Sigmoid colon (tissue), 7 donors: ENCODE measurements around the gene TNFAIP2. TPM values are rescaled to one million over a fixed set of nuclear protein-coding genes. Genes with fewer than 3 reads are reported as not detected.

Experiments used
- DNase-seq: peaks from one replicate; pipeline ENCODE4 v3.0.0-alpha.2; 2019
- H3K27ac ChIP-seq, 4 donors: fragments of 200-600 bp; sonication (generic); one replicate each; pipeline ENCODE4 v1.5.1; 2016 to 2019; ENCODE audit warnings: mild to moderate bottlenecking in 1 of 4
- H3K27me3 ChIP-seq, 3 donors: fragments of 200-600 bp; sonication (generic); one replicate each; pipeline ENCODE4 v1.5.1; 2019; ENCODE audit warnings: mild to moderate bottlenecking in 1 of 3
- H3K36me3 ChIP-seq, 4 donors: fragments of 200-600 bp; sonication (generic); one replicate each; pipeline ENCODE4 v1.5.1; 2016 to 2019
- H3K4me1 ChIP-seq, 4 donors: fragments of 200-600 bp; sonication (generic); one replicate each; pipeline ENCODE4 v1.5.1; 2017 to 2019
- H3K4me3 ChIP-seq, 4 donors: fragments of 200-600 bp; sonication (generic); one replicate each; pipeline ENCODE4 v1.5.1; 2017 to 2019; ENCODE audit warnings: mild to moderate bottlenecking in 2 of 4, moderate library complexity in 1 of 4
- H3K9me3 ChIP-seq, 4 donors: fragments of 200-600 bp in 3 of 4; sonication (generic) in 3 of 4; one replicate each; pipeline versions ENCODE4 v1.5.1 to v1.6.1; 2013 to 2019
- CTCF ChIP-seq, 4 experiments: fragments of 450-650 bp in 3 of 4; fragments of 200-600 bp in 1 of 4; IDR thresholded peaks; one replicate each; pipeline ENCODE4 v1.5.1; 2016 to 2019; ENCODE audit warnings: antibody characterized with exemption in 4 of 4, mild to moderate bottlenecking in 3 of 4, moderate library complexity in 2 of 4
- EP300 ChIP-seq, 4 donors: sonication (generic); formaldehyde crosslinking; IDR thresholded peaks; one replicate each; pipeline ENCODE4 v1.6.1; 2017; ENCODE audit warnings: antibody characterized with exemption in 4 of 4
- POLR2A ChIP-seq, 2 donors: fragments of 450-650 bp; IDR thresholded peaks; one replicate each; pipeline ENCODE4 v1.6.1; 2016; ENCODE audit warnings: antibody characterized with exemption in 2 of 2, mild to moderate bottlenecking in 2 of 2, moderate library complexity in 2 of 2
- POLR2AphosphoS5 ChIP-seq, 4 donors: sonication (generic); formaldehyde crosslinking; IDR thresholded peaks; one replicate each; pipeline ENCODE4 v1.6.1; 2017; ENCODE audit warnings: antibody characterized with exemption in 4 of 4
- WGBS, 2 donors: extraction: QIAGEN DNeasy Blood & Tissue Kit; methylation state at CpG; one replicate each; pipeline ENCODE4 v1.1.7; 2013; 5-methylcytosine and 5-hydroxymethylcytosine counted together
- intact Hi-C: fragments of 100-400 bp; cut with DNase I; formaldehyde crosslinking; loops from one replicate; pipeline ENCODE4 v1.15.1; 2023
- polyA plus RNA-seq, 3 donors: library from polyadenylated mRNA; stranded (reverse); fragments of 200-250 nt; gene quantifications; one replicate each; pipeline ENCODE4 v1.2.3, GENCODE V29; 2013
- total RNA-seq, 4 donors: library from RNA; depleted of rRNA; stranded (reverse); fragments of >200 nt; gene quantifications; one replicate each; pipeline ENCODE4 v1.1.0, GENCODE V29; 2016
- donor health status: healthy with polysubstance abuse.
- donor health status: Bipolar disorder and iron deficiency.
- donor health status: healthy.

The TNFAIP2 gene
- total and polyA plus RNA-seq, 7 donors = 11.8 to 68.0 (median 33.5) TPM

- peaks cover 0 to 73% (median 53%) of the 10 kb centered on the region in 4 donors for H3K4me1 ChIP-seq
- H3K27ac ChIP-seq = no peak overlapping the region
- intact Hi-C loops = no loop called here
Observed at GRCh38 chr14:103133210-103134140, 10.2 kb downstream of the TNFAIP2 start.

GRCh38 chr14:103134405-103134804 is 11.1 kb downstream of the TNFAIP2 start:
- H3K4me3 ChIP-seq = no peak overlapping the region
- intact Hi-C loops = no loop called here
- peaks cover 0 to 73% (median 58%) of the 10 kb centered on the region in 4 donors for H3K4me1 ChIP-seq
- no peak overlapping the region for H3K27ac ChIP-seq
- TF ChIP-seq POLR2A (IDR thresholded peaks at IDR 0.05) (no peak), POLR2AphosphoS5 (IDR thresholded peaks at IDR 0.05) (no peak), CTCF (IDR thresholded peaks at IDR 0.05) (no peak), EP300 (IDR thresholded peaks at IDR 0.05) (no peak)
- peaks cover 0 to 51% (median 5%) of the 10 kb centered on the region in 4 donors for H3K36me3 ChIP-seq
- 61 to 70% methylated on average over 2 of the region's 2 CpGs for WGBS, 2 donors
- H3K27me3 ChIP-seq = peaks cover 0 to 6% (median 0%) of the 10 kb centered on the region in 3 donors
- no peak for DNase-seq
- no peaks in the 10 kb centered on the region for H3K9me3 ChIP-seq

More at GRCh38 chr14:103133210-103134140, 10.2 kb downstream of the TNFAIP2 start:
- H3K27me3 ChIP-seq = no peaks in the 10 kb centered on the region
- WGBS, 2 donors = 90 to 93% methylated on average over 25 of the region's 25 CpGs
- DNase-seq = no peak
- no peaks in the 10 kb centered on the region for H3K9me3 ChIP-seq
- TF ChIP-seq POLR2AphosphoS5 (IDR thresholded peaks at IDR 0.05) (no peak), EP300 (IDR thresholded peaks at IDR 0.05) (no peak), CTCF (IDR thresholded peaks at IDR 0.05) (no peak), POLR2A (IDR thresholded peaks at IDR 0.05) (no peak)
- peaks cover 0 to 51% (median 5%) of the 10 kb centered on the region in 4 donors for H3K36me3 ChIP-seq
- H3K4me3 ChIP-seq = no peak overlapping the region

GRCh38 chr14:103134919-103135318 is 11.7 kb downstream of the TNFAIP2 start:
- intact Hi-C loops = no loop called here
- 93 to 95% methylated on average over 14 of the region's 14 CpGs for WGBS, 2 donors

More at GRCh38 chr14:103134919-103135318, 11.7 kb downstream of the TNFAIP2 start:
- H3K27ac ChIP-seq = no peak overlapping the region
- H3K27me3 ChIP-seq = peaks cover 0 to 6% (median 0%) of the 10 kb centered on the region in 3 donors
- TF ChIP-seq EP300 (IDR thresholded peaks at IDR 0.05) (no peak), CTCF (IDR thresholded peaks at IDR 0.05) (no peak), POLR2AphosphoS5 (IDR thresholded peaks at IDR 0.05) (no peak), POLR2A (IDR thresholded peaks at IDR 0.05) (no peak)
- H3K9me3 ChIP-seq = no peaks in the 10 kb centered on the region
- H3K4me1 ChIP-seq = peaks cover 0 to 77% (median 59%) of the 10 kb centered on the region in 4 donors
- peaks cover 0 to 47% (median 5%) of the 10 kb centered on the region in 4 donors for H3K36me3 ChIP-seq
- no peak overlapping the region for H3K4me3 ChIP-seq
- DNase-seq = no peak
